Stimulated activated CD4-positive, alpha-beta T cell treated with anti-CD3 and anti-CD28 coated beads, TNF-alpha, amount 100 ng/mL, for 24 hours (primary cell): ENCODE data around the gene TMEM181.
"Not testable (repeated sequence)": the region's sequence is repeated elsewhere in the genome, so short reads cannot be mapped to it uniquely, and the experiment has no call there.

ENCODE experiments used
- DNase-seq, 3 experiments: peaks; one replicate each; pipeline ENCODE4 v3.0.0-alpha.2; 2020; ENCODE audit warnings: low read depth in 3 of 3

TMEM181 gene

DNA sequence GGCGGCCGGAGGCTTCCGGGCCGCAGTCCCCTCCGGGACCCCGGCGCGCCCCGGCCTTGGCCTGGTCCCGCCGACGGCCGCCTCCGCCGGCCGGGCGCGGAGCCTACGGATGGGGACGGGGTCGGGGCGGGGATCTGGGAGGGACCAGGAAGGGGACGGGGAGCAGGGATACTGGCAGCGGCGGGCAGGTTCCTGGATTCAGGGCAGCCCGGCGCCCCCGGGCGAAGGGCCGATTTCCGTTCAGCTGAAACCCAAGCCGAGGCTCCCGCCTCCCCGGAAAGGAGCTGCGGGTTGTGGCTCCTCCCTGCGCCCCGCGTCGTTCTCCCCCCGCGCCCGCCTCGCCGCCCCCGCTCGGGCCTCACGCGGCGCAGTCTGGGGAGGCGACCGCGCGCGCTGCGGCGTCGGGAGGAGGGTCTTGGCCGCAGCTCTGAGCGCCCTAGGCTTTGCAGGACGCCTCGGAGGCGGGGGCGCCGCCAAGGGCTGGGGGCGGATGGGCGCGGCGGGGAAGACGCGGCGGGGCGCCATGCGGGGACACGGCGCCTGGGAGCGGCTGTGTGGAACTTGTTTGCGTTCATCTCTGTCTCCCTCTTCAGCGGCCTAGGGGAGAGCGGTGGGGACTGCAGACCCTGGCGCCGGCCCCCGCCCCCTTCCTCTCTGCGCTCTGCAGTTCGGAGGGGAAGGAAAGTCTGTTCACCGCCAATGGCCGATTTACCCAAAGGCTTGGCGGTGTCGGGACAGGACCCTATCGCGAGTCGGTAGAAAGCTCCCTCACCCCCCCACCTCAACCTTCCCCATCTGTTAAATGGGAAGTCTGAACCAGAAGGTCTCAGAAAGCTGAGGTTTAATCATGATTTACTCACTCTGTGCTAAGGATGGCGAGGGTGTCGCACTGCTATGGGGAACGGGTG is 22.7 kb upstream of the TMEM181 start:
- peak in 1 of 3 experiments; percentile 24 for DNase-seq

DNA sequence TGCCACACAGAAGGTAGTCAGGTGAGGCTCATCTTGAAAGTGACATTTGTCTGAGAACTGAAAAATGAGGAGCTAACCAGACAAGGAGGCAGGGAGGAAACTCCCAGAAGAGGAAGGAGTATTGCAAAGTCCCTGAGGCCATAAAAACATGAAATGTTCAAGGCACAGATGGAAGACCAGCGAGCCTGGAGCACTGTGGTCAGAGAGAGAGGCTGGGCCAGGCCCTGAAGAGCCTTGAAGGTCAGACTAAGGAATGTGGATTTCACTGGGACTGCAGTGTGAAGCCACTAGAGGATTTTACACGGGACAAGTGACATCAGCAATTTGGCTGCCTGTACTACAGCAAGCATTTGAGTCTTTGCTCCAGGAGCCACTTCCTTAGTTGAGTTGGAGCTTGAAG is 21.1 kb upstream of the TMEM181 start:
- DNase-seq = no peak

DNA sequence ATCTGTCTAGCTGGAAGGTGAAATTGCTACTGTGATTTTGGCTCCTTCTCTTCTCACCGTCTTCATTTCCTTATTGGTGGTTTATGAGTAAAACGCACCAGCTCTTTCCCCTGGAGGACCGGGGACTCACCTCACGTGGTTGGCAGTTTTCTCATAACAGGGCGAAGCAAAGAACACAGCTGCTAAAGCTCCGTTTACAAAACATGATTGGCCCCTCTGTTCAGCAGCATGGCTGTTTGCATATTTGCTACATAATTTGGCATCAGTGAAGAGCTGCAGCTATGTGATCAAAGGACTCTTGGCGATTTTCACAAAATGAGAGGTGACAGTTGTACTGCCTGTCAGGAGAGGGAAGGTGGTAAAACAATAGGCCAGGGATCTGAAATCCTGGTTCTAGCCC is 20.5 kb upstream of the TMEM181 start:
- no peak for DNase-seq

DNA sequence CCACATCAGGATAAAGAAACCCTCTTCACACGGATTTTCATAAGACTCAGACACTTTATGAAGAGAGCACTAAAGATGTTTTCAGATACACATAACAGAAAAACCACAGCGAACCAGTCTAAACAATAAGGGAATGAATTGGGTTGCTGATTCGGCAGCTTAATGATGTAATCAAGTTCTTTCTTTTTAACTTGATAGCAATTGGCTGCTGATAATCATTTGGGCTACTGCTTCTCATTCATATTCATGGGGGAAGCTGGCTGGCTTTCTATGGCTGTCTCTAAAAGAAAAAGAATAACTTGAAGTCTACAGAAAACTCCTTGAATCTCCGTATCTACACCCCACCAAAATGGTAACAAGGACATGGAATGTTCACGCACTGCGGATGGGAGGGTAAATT is 20.0 kb upstream of the TMEM181 start:
- DNase-seq = no peak

DNA sequence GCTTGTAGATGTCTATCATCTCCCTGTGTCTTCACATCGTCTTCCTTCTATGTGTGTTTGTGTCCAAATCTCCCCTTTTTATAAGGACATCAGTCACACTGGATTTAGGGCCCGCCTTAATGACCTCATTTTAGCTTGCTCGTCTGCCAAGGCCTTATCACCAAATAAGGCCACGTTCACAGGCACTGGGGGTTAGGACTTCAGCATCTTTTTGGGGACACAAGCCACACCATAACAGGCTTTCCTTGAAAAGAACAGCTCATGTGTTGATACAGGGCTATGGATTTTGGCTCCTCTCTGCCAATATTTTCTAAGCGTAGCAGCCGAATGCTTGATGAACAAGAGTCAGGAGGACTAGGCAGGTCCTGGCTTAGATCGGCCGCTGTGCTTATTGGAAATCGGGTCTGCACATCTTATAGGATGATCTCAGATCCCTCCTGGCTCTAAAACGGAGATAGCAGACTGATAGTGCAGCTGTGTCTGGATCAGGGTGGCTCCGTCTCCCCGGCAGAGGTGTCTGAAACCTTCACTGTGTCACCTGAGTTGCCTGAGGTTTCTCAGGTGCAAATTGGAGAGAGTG is 16.2 kb upstream of the TMEM181 start:
- DNase-seq = no peak

DNA sequence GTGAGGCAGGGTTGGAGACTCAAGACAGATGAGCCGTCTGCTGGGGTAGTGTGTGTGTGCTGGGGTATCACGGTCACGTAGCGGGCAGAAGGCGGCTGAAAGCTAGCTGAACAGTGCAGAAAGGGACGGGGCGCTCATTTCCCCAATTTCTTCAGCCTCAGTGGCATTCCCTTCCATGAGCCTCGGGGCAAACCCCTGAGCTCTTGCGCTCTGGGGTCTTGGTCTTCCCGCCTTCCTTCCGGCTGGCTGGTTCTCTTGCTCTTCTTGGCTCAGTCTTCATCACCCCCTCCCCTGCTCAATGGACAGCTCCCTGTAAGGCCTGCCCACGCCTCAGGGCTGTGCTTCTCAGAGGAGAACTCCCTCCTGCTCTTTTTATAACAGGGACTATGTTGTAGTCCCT is 15.5 kb upstream of the TMEM181 start:
- no peak for DNase-seq

DNA sequence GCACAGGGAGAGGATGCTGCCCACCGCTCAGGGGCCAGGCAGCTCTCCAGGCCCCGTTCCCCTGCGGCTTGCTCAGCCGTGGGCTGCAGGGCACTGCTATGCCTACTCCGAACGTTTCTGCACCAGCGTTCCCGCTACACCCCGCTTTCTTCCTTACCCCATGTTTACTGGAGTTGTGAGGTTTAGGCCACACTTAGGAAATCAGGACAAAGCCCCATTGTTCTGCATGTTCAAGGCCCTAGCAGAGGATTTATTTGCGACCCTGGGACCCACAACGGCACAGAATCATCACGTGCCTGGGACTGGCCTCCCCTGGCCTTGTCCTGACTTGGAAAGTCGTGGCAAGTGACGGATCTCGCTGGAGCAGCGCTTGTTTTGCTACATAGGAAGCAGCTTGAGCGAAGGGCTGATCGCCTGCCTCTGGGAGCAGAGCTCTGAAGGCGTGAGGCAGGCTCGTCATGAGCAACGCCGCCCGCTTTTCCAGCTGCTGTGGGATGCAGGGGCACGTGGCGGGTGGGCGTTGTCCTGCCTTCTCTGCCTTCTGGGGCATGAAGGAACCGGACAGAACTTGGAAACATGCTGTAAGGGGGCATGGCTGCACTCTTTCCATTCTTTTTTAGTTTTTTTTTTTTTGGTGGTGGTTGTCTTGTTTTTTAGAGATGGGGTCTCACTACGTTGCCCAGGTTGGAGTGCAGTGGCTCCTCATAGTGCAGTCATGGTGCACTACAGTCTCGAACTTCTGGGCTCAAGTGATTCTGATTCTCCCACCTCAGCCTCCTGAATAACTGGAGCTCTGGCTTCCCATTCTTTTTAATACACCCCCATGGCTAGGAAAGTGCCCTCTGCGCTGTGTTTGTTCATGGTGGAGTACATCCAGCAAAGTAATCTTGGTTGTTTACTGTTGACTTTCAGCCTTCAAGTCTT is 14.6 kb upstream of the TMEM181 start:
- DNase-seq = no peak

DNA sequence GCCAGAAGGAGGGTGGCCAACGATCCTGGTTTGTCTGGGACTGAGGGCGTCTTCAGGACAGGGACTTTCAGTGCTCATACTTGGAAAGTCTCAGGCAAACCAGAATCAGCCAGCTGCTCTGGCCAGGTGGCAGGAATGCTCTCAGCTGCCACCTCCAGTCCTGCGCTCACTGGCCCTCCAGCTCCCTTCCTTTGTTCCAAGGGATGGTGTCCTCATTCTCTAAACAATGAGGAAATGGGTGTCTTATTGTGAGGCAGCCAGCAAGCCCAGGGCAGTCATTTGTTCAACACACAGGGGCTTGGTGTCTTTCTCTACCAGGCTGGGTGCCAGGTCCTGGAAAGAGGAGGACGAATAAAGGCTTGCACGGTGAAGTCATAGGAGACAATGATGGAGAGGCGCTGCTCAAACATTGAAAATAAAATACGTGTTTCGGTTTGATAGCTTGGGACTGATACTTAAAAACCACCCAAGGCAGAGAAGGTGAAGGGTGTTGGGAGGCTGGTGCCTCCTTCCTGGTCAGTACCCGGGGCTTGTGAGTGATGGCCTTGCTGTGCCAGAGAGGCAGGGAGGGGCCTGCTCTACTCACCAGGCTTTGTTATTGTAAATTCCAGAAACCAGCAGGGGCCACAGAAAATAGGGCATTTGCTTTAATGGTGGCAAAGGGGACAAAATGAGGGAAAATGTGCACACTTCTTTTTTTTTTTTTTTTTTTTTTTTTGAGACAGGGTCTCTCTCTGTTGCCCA is 11.3 kb upstream of the TMEM181 start:
- no peak for DNase-seq

DNA sequence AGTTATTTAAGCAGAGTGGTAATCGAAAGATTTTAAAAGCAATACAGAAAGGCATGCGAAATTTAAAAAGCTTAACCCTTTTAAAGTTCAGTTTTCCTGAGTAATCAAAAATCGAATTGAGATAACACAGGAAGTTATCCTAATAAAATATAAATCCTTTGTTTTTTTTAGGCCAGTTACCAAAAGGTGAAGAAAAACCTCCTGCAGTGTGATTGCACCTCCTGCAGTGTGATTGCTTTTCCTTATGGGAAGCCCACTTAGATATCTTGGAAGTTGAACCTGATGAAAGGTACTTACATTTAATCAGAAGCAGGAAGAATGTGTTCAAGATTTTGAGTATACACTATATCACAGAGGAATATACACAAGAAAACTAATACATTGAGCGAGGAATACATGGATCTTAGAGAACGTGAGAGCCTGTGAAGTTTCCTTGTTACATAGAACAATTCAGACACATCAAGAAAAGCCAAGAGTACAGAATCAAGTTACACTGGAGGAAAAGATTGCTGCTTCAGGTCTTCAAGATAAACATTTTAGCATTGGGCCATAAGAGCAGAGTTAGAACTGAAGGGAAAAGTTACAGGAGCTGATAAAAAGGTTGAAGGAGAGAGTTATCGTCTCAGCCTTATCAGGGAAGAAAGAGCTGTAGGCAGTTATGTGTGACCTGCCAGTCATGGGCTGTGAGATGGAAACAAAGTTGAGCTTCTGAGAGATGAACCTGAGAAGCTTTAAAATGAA is 7.7 kb upstream of the TMEM181 start:
- no peak for DNase-seq

DNA sequence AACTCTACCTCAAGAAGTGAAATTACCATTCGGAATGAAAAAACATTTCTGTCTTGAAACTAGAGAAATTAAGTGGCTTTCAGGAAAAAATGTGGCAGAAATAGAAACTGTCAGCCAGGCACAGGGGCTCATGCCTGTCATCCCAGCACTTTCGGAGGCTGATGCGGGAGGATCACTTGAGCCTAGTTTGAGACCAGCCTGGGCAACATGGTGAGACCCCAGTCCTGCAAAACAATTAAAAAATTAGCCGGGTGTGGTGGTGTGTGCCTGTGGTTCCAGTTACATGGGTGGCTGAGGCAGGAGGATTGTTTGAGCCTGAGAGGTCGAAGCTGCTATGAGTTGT is 7.1 kb upstream of the TMEM181 start:
- no peak for DNase-seq

DNA sequence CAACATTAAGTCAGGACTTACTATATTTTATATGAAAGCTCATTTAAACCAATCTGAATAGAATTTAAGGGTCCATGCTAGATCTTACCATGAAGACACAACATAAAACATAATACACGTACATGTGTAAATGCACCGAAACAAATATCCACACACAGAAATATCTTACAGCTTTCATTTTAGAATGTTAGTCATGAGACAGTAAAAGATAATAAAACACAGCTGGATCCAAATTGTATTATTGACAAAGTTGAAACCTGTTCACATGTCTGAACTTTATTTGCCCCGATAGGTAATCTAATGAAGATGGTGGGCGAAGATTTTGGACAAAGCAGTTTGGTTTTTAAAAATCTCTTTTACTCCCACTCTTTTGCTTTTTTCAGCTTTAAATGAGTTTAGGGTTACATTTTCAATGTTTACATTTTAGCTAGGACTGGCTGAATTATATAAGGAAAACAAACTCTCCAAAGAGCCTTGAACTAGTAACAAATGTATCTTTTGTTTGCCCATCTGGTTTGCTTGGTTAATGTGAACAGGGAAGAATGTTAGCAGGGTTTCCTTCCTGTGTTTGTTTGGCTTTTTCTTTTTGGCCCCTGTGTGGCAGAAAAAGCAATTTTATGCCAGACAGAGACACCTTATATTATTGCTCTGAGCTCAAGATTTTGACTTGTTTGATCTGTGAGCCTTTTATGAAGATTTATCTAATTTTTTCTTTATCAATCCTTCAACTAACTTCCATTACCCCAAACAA is 5.1 kb upstream of the TMEM181 start:
- no peak for DNase-seq

DNA sequence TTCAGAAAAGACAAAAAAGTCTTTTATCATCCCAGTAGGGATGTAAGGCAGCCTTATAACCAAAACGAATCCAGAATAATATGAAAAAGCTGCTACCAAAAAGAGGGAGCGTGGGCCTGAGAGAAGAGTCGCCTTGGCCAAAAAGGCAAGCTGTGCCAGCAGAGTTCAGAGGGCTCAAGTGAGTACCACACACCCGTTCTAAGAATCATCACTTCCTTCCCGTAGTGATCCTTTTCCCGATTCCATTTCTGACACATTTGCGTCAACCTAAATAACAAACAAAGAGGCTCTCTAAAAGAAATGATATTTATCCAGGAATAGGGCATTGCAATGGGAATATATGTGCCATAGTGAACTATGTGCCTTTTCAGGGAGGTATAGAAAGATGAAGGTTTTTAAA is 3.8 kb upstream of the TMEM181 start:
- no peak for DNase-seq

DNA sequence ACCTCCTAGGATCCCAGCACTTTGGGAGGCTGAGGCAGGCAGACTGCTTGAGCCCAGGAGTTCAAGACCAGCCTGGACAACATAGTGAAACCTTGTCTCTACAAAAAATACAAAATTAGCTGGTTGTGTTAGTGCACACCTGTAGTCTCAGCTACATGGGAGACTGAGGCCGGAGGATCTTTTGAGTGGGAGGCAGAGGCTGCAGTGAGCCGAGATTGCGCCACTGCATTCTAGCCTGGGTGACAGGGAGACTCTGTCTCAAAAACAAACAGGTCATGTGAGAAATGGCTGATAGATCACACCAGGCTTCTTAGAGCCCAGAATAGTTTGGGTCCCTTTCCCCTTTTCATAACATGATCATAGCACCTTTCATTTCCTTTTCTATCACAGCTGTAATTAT is 2.8 kb upstream of the TMEM181 start:
- not testable (repeated sequence) for DNase-seq

DNA sequence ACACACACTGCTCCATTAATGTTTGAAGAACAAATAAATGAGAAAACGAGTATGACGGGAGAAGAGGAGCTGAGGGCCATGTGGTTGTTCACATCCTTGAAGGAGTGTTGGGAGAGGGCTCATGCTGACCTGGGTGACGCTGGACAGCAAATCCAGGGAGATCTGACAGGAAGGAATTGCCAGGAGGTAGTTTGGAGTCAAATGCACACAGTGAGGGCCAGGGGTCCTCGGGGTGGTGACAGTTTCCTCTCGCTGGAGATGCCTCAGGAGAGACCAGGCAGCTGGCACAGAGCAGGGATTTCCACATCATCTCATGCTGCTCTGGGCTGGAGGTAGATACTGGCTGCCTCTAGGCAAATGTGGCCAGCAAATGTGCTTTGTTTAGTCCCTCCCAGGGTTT is 2.0 kb upstream of the TMEM181 start:
- DNase-seq = no peak

DNA sequence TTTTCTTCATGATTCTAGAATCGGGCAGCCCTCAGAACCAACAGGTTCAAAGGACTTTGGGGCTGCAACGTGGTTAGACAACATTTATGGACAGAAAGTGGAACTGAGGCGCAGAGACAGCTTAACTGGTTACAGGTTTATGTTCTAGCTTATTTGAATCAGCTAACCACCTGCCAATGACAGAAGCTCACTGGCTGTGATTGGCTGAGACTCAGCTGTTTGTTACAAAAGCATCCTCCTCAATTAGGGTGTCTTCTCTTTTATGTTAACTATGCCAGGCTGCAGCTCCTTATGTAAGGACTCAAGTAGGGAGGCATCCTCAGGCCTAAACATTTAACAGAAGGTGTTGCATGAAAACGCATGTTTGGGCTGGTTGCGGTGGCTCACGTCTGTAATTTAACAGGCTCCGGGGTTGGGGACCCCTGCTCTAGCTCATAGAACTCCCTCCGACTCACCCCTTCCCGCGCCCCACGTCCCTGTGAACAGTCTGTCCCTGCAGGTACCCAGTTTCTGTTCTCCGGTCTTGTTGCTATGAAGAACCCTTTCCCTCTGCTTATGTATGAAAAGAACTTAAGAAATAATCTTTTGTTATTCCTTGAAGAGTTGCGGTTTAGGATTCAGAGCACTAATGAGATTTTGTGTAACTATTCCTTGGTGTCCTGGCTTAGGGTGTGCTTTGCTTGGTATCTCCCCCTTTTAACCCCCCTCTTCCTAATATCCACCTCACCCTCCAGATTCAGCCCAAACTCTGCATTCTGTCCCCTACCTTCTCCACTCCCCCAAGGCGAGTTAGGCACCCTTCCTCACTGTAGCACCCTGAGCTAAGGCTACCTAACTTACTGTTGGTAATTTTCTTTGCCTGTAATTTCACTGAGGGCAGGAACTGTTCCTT is 1.2 kb upstream of the TMEM181 start:
- DNase-seq = no peak

DNA sequence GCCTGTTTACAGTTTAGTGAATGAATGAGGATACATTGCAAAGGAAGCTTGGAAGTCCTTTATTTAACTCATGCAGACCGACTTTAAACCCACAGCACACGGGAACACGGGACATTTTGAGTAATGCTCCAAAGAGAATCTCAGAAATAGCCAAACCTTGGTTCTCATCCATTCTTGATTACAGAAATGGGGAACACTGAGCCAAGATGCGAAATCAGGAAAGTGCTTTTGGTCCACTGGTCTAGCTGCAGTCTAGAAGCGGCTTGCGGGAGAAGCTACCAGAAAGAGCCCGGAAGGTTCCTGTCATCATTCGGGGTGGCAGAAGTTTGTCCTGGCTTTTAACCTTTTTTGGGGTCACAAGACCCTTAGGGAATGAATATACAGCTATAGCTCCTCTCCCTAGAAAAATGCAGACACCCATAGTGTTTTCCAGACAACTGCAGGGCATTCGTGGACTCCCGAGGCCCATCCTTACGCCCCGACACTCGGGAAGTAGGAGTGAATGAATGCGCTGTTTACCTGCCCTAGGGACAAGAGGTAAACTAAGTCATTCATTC is 475 bp upstream of the TMEM181 start:
- DNase-seq = no peak

DNA sequence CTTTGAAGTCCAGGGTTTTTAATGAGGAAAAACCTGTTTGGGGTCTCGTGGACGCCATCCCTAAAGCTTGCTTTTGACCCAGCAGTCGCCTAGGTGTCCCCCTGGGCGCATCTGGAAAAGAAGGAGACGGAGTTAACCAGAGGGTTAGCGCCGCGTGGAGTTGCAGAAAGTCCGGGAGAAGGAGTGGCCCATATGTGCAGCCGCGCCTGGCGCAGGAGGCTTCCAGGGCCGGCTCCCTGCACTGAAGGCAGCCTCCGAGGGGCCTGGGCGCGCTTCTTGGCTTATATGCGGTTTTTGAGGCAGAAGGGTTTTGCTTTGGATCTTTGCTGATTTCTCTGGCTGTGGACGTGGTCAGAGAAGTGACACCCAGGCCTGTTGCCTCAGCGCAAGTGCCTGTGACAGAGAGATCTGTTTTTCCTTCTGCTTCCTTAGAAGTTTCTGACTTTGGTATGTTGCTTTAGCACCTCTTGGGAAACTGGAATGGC is 987 bp downstream of the TMEM181 start:
- DNase-seq = no peak

DNA sequence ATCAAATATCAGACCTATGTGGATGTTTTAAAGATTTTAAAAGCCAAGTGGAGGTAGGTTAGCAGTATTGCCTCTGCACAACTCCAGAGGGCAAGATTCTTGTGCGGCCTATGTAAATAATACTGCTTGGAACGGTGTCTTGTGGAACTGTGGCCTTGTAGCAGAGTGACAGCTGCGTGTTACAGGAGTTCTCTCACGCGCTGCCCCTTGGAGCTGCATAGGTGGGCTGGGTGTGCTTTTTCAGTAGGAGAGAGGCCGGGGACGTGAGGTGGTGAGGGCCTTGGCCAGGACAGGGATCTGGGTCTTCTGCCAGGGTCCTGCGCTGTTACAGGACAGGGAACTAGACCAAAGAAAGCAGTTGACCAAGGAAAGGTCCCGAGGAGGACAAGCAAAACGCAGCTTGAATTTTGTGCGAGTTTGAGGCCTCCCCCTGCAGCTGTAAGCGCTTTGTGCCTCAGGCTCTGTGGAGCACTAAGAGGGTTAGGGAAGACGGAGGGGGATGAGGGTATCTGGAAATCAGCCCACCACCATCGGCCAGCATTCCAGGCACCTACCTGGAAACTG is 1.5 kb downstream of the TMEM181 start:
- DNase-seq = no peak

DNA sequence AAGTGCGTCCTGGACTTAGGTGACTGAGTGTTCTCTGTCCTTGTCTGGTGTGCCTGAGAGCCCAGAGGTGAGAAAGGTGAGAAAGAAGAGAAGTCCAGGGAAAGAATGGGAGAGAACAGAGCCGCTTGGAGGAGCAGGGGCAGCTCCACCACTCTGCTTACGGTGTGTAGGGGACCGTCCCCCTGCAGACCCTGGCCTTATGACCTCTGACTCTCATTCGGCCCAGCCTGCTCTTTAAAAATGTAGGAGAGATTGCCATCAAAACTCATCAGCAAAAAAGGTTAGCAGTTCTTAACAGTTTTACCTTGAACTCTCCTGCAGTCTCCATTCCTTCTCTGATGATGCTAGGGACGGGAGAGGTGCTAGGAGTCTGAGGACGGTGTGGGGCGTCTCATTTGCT is 2.0 kb downstream of the TMEM181 start:
- no peak for DNase-seq
